Measurements from ENCODE around the gene PRDM15.

PRDM15 gene

DNA sequence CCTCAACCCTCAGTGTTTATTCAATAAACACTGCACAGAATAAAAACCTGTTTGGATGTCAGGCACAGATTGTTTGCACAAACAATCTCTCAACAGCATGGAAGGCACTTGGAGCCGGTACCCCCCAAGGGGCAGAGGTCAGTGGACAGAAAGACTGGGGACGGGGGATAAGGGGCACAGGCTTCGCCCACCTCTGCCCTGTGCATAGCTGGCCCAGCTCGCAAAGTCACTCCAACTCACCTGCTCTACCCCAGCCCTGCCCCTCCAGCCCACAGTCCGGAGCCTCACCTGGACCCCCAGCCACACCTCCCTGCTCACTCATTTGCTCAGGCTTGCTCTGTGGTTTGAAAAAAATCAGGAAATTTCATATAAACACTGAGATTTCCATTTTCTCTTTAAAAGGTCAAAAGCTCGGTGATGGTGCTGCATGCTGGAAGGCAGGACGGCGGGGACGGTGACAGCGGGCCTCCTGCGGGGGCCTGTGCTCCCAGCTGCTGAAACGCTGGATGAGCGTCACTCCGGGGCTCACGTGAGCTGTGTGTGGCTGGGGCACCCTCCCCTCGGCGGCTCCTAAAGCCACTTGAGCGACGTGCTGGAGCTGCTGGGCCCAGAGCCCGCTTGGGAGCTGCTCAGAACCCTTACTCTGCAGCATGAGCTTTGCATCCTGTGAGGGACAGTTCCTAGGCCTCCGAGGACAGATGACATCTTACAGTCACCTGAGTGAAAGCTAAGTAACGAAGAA, 54.5 kb downstream of the PRDM15 start:
- DNase-seq (ENCODE audit: low read depth) = no peak

DNA sequence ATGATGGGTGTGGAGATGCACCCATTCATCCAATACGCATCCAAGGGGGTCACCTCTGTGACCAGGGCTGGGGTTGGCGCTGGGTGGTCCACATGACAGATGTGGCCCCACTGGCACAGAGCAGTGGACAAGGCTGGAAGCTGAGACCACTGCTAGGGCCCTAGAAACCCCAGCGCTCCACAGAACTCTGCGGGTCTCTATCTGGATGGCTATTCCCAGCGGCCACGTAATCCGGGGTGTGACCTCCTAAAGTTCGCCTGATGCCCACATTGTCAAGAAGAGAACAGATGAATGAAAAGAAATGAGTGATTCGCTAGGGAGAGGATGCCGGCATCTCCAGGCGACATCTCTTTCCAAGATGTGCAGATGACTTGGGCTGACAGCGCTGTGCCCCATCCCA, 55.2 kb downstream of the PRDM15 start:
- DNase-seq (ENCODE audit: low read depth) = no peak

GRCh38 chr21:41823166-41823565, 56.0 kb downstream of the PRDM15 start:
- DNase-seq (ENCODE audit: low read depth) = no peak

GRCh38 chr21:41821756-41822431, 57.2 kb downstream of the PRDM15 start:
- no peak for DNase-seq (ENCODE audit: low read depth)

DNA sequence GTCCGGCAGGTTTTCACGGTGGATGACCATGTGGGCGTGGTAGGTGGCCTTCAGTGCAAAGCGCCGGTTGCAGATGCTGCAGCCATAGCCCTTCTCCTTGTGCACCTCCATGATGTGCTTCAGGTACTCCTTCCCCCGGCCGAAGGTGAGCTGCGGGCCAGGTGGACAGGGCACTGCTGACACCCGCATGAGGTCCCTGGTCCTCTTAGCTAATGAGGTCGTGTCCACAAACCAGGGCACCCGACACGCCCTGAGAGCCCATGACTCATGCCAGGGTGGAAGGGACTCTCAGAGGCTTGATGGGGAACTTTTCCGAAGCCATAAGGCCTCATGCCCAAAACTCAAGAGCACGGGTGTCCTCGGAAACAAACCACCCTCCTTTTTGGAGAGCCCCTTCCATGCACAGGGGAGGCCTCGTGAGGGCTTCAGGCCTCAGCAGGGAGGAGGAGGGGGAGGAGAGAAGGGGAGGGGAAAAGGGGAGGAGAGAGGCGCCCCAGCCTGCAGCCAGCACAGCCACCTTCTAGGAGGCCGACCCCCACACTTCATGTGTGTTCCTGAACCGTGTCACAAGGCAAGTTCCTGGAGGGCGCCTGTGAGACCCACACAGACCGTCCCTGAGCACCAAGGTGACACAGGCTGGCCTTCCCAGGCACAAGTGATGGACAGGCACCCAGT, 57.9 kb downstream of the PRDM15 start:
- DNase-seq (ENCODE audit: low read depth) = no peak

GRCh38 chr21:41820384-41821080, 58.6 kb downstream of the PRDM15 start:
- DNase-seq (ENCODE audit: low read depth) = no peak

DNA sequence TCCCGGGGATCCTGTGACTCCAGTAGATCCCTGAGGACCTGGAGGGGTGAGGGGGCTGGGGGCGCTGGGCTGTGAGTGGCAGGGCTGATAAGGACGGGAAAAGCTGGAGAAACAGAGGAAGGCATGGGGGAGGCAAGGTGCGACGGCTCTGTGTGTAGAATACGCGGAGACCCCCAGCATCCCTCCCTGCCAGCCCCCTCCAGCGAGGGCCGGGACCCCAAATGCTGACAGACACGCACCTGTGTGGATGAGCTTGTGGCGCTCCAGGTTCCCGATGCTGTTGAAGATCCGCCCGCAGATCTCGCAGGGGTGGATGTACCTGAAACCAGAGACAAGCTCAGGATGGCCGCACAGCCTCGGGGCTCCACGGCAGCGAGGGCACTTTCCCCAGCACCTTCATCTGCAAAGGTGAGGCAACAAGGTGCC, 59.3 kb downstream of the PRDM15 start:
- no peak for DNase-seq (ENCODE audit: low read depth)

DNA sequence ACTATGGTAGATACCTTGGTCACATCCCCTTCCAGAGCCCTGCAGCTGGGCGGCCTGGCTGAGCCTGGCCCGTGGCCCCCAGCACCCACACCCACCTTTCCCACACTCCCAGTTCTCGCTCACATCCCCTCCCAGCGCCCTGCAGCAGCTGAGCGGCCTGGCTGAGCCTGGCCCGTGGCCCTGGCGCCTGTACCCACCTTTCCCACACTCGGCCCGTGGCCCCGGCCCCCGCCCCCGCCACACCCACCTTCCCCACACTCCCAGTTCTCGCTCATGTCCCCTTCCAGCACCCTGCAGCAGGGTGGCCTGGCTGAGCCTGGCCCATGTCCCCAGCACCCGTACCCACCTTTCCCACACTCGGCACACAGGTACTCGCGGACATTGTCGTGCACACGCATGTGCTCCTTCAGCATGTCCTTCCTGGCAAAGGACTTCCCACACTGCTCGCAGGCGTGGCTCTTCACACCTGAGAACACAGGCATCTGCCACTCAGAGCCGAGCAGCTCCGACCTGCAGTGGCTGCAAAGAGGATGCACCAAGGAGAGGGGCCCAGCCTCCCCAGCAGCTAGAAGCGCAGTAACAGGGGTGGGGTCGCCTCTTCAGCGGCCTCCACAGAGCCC, 59.8 kb downstream of the PRDM15 start:
- DNase-seq (ENCODE audit: low read depth) = no peak

DNA sequence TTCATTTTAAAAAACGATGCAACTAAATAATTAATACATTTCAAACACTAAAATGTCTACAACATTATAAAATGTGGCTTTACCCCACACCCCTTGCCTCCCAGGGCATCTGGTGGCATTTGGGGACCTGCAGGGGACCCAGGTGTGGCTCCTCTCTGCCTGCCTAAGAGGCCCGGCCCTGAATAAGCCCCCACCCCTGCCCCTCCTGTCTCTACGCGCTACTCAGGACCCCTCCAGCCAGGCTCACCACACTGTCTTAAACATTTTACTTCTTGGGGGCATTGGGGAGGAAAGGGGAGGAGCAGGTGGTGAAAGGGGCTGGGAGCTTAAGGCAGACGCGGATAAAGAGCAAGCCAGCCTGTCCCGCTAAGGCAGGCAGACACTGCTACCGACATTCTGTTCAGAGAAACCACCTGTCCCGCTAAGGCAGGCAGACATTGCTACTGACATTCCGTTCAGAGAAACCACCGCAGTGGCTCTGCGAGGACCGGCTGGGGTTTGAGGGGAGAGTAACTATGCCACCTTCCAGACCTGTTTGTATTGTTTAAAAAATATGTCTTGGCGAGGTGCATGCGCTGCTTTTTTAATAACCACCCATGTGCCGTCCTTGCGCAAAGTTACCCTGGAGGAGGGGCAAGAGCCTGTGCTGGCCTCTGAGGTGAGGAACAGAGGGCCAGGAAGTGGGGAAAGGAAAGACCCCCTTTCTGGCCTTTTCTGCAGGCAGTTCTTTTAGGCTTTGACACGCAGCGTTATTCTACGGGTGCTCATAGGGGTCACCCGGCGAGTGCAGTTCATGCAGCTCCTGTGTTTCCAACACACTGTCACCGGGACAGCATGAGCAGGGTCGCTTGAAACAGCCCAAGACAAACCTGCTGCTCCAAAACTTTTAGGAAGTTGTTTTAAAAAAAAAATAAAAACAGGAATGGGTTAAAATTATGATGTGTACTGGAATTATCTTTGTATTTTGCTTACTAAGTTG, 61.0 kb downstream of the PRDM15 start:
- no peak for DNase-seq (ENCODE audit: low read depth)

DNA sequence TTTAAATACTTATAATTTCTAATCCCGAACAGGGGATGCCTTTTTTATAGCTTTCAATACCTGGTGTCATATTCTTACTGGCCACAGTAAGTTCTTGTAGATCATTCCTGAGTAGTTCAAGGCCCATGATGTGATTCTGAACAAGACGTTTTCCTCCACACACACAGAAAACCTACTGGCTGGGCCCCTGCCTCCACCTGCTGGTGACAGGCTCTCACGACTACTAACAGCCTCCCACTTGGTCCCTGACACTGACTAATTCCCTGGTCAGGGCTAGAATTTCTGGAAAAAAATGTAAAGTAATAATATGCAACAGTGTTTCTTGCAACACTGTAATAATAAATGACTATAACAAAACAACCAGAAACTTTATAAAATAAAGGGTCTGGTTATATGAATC, 61.9 kb downstream of the PRDM15 start:
- peak; percentile 16 for DNase-seq (ENCODE audit: low read depth)

- peak; percentile 41 for DNase-seq (ENCODE audit: low read depth)
Observed at GRCh38 chr21:41816583-41817165, 62.5 kb downstream of the PRDM15 start.

- no peak for DNase-seq (ENCODE audit: low read depth)
Observed at GRCh38 chr21:41815652-41816582, 63.2 kb downstream of the PRDM15 start.

DNA sequence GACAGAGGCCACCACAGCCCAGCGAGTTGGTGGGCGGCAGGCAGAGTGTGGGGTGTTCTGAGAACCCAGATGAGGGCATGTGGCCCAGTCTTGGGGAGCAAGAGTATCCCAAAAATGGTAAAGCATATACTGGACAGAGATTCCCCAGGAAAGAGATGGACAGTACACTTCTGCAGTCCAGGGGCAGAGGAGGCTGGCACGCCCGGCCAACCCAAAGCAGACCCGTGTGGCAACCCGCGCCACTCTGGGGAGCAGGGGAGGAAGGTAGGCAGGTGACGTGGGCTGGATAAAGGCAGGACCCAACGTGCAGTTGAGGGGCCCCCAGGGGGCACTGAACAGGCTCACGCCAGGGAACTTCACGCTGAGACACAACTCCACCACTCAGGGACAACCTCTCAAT, 65.9 kb downstream of the PRDM15 start:
- no peak for DNase-seq (ENCODE audit: low read depth)

DNA sequence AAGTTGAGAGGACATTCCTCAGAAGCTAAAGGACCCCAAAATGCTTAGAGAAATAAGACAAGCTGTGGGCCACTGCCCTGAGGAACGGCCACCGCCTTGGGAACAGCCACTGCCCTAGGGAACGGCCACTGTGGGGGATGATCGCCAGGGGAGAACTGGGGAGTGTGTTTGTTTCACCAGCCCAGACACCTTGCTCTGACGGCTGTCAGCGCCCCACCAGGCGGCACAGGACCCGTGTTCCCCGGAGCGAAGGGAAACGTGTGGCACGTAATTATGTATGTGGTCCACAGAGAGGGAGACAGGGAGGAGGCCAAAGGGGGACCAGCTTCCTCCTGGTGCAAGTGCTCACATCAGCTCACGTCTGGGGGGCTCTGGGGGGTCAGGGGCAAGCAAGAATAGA, 66.5 kb downstream of the PRDM15 start:
- DNase-seq (ENCODE audit: low read depth) = no peak

- no peak for DNase-seq (ENCODE audit: low read depth)
Observed at GRCh38 chr21:41810597-41810932, 68.6 kb downstream of the PRDM15 start.

DNA sequence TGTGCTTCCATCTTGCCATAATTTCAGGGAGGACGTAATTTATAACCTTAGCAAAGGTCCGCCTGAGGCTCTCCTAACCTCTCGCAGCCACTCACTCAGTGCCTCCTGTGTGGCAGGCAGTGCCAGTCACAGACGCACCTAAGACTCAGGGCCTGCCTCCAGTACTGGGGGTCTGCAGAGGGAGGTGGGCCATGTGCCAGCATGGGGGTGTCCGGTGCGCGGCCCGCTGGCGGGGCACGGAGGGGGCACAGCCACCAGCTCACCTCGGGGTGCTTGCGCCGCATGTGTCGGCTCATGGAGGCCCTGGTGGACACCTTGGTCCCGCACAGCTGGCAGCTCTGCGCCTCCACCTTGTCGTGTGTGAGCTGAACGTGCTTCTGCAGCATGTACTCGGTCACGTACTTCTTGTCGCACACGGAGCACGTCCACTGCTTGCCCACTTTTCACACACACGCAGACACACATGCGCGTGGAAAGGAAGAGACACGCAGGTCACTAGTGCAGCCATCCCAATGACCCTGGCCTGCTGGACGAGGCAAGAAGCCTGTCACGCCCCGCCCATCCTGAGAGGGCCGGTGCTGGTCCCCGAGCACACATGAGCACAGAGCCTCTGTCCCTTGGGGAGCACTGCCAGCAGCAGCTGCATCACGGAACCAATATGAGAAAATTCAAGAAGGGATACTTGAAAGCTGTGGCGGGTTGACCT, 69.1 kb downstream of the PRDM15 start:
- DNase-seq (ENCODE audit: low read depth) = no peak

- no peak for DNase-seq (ENCODE audit: low read depth)
Observed at GRCh38 chr21:41808846-41809245, 70.3 kb downstream of the PRDM15 start.

GRCh38 chr21:41808094-41808493, 71.0 kb downstream of the PRDM15 start:
- DNase-seq (ENCODE audit: low read depth) = no peak

GRCh38 chr21:41806773-41807172, 72.4 kb downstream of the PRDM15 start:
- DNase-seq (ENCODE audit: low read depth) = no peak

Measured in activated T-cell treated with anti-CD3 and anti-CD28 coated beads for 48 hours (primary cell).